SIG-M5 treated with dmso at 0.1 percent for 504 hours (cell line): Measurements from ENCODE around the gene CAMKK1.

Source experiments
- DNase-seq: peaks from one replicate; lab custom pipeline; 2025; ENCODE audit not compliant: unreplicated experiment; lab: John Stamatoyannopoulos, UW

Gene CAMKK1

GRCh38 chr17:3897731-3898130, 4.9 kb upstream of the CAMKK1 start:
- DNase-seq: no peak

- no peak for DNase-seq
Observed at GRCh38 chr17:3896968-3897235, 4.0 kb upstream of the CAMKK1 start.

- DNase-seq: no peak
Observed at GRCh38 chr17:3896108-3896967, 3.5 kb upstream of the CAMKK1 start.

- no peak for DNase-seq
Observed at GRCh38 chr17:3895354-3895753, 2.5 kb upstream of the CAMKK1 start.

- DNase-seq: peak; percentile 52
Observed at GRCh38 chr17:3894911-3895343, 2.1 kb upstream of the CAMKK1 start.

- DNase-seq: no peak
Observed at GRCh38 chr17:3894188-3894587, 1.3 kb upstream of the CAMKK1 start.

- no peak for DNase-seq
Observed at GRCh38 chr17:3893720-3894116, 865 bp upstream of the CAMKK1 start.

- peak; percentile 40 for DNase-seq
Observed at GRCh38 chr17:3892095-3892998, 506 bp downstream of the CAMKK1 start.

GRCh38 chr17:3891626-3892094, 1.2 kb downstream of the CAMKK1 start:
- DNase-seq: no peak

GRCh38 chr17:3890878-3891219, 2.0 kb downstream of the CAMKK1 start:
- DNase-seq: no peak

GRCh38 chr17:3890082-3890877, 2.6 kb downstream of the CAMKK1 start:
- no peak for DNase-seq

- DNase-seq: no peak
Observed at GRCh38 chr17:3889325-3890012, 3.4 kb downstream of the CAMKK1 start.

GRCh38 chr17:3888343-3889171, 4.3 kb downstream of the CAMKK1 start:
- DNase-seq: no peak

- no peak for DNase-seq
Observed at GRCh38 chr17:3887804-3888203, 5.0 kb downstream of the CAMKK1 start.

GRCh38 chr17:3887394-3887793, 5.5 kb downstream of the CAMKK1 start:
- no peak for DNase-seq

GRCh38 chr17:3886776-3887175, 6.1 kb downstream of the CAMKK1 start:
- DNase-seq: peak; percentile 20

GRCh38 chr17:3885970-3886369, 6.9 kb downstream of the CAMKK1 start:
- DNase-seq: no peak

GRCh38 chr17:3885271-3885670, 7.6 kb downstream of the CAMKK1 start:
- no peak for DNase-seq

- DNase-seq: no peak
Observed at GRCh38 chr17:3884188-3884587, 8.7 kb downstream of the CAMKK1 start.

GRCh38 chr17:3882276-3882675, 10.6 kb downstream of the CAMKK1 start:
- DNase-seq: no peak
